Calu3 (cell line): ENCODE data around the gene RAB4A. TPM values are rescaled to one million over a fixed set of nuclear protein-coding genes. Genes with fewer than 3 reads are reported as not detected.

Experiments used
- BruUV-seq: library from RNA; stranded (reverse); fragments of 400-500 nt; replicated peaks from 2 replicates; lab custom pipeline; 2021; lab: Mats Ljungman, UMichigan
- CTCF ChIA-PET: fragments of 300-600 bp; sonication (Branson Sonifier 250); formaldehyde crosslinking; loops from one replicate; lab custom pipeline; 2022; ENCODE audit warnings: antibody characterized with exemption; lab: Charles Lee
- DNase-seq: peaks from one replicate; pipeline ENCODE4 v3.0.0; 2022
- H3K27ac Mint-ChIP-seq: one replicate; pipeline ENCODE4 v1.8.0; 2022; ENCODE audit warnings: mixed read lengths; ENCODE audit not compliant: unreplicated experiment
- H3K27me3 Mint-ChIP-seq: one replicate; pipeline ENCODE4 v1.8.0; 2022; ENCODE audit warnings: mixed read lengths; ENCODE audit not compliant: unreplicated experiment
- H3K36me3 Mint-ChIP-seq: one replicate; pipeline ENCODE4 v1.8.0; 2022; ENCODE audit warnings: mild to moderate bottlenecking, moderate library complexity, mixed read lengths; ENCODE audit not compliant: insufficient read depth, unreplicated experiment
- H3K4me1 Mint-ChIP-seq: one replicate; pipeline ENCODE4 v1.8.0; 2022; ENCODE audit warnings: mild to moderate bottlenecking, low read depth, mixed read lengths; ENCODE audit not compliant: unreplicated experiment
- H3K4me3 Mint-ChIP-seq: one replicate; pipeline ENCODE4 v1.8.0; 2022; ENCODE audit warnings: mild to moderate bottlenecking, low read depth, moderate library complexity, mixed read lengths; ENCODE audit not compliant: unreplicated experiment
- H3K9me3 Mint-ChIP-seq: one replicate; pipeline ENCODE4 v1.8.0; 2022; ENCODE audit warnings: low read depth, mixed read lengths; ENCODE audit not compliant: unreplicated experiment
- CTCF ChIP-seq: fragments of 200-600 bp; IDR thresholded peaks from one replicate; pipeline ENCODE4 v1.8.0; 2022; ENCODE audit warnings: antibody characterized with exemption; ENCODE audit not compliant: unreplicated experiment
- intact Hi-C: fragments of 100-400 bp; cut with micrococcal nuclease; formaldehyde crosslinking; loops from one replicate; pipeline ENCODE4 v1.10.0; 2022; ENCODE audit not compliant: unreplicated experiment
- total RNA-seq: library from RNA; stranded (reverse); gene quantifications from 2 replicates; pipeline ENCODE4 v1.2.3, GENCODE V29; 2022

Gene RAB4A
- total RNA-seq, 1 experiment from 2014 or later = 78.7 TPM

GRCh38 chr1:229229137-229229720, 41.7 kb upstream of the RAB4A start:
- no TSS peak for BruUV-seq
- CTCF ChIA-PET = interaction anchor here (0.5 to 2.8 kb wide), 16 partner anchors 8 to 565 kb away, joined by 3 to 11 read pairs (median 4); partner anchors contain the start of gene RHOU
- no peaks in the 10 kb centered on the region for H3K27me3 Mint-ChIP-seq
- H3K4me1 Mint-ChIP-seq = peaks cover 63% of the 10 kb centered on the region
- intact Hi-C loops = loop anchor here (1.0 to 10.0 kb wide), 4 partner anchors 24 to 492 kb away; no protein-coding TSS in a partner anchor
- peaks cover 24% of the 10 kb centered on the region for H3K36me3 Mint-ChIP-seq
- peak overlapping the region; percentile 79 for H3K27ac Mint-ChIP-seq
- peak overlapping the region; percentile 52 for H3K4me3 Mint-ChIP-seq
- peak; percentile 76 for DNase-seq
- no peak for TF ChIP-seq CTCF
- no peaks in the 10 kb centered on the region for H3K9me3 Mint-ChIP-seq

- DNase-seq = peak; percentile 42
- Mint-ChIP-seq H3K4me3 (peak overlapping the region; percentile 52), H3K9me3 (no peaks in the 10 kb centered on the region), H3K36me3 (peaks cover 24% of the 10 kb centered on the region), H3K4me1 (peaks cover 58% of the 10 kb centered on the region), H3K27ac (peak overlapping the region; percentile 79), H3K27me3 (no peaks in the 10 kb centered on the region)
- intact Hi-C loops = loop anchor here (1.0 to 10.0 kb wide), 5 partner anchors 24 to 493 kb away; no protein-coding TSS in a partner anchor
- no peak for TF ChIP-seq CTCF
- no TSS peak for BruUV-seq
- CTCF ChIA-PET = interaction anchor here (0.5 to 2.8 kb wide), 12 partner anchors 8 to 565 kb away, joined by 3 to 15 read pairs (median 6); no protein-coding TSS in a partner anchor
Measured at GRCh38 chr1:229229721-229230139, 41.2 kb upstream of the RAB4A start.

DNA sequence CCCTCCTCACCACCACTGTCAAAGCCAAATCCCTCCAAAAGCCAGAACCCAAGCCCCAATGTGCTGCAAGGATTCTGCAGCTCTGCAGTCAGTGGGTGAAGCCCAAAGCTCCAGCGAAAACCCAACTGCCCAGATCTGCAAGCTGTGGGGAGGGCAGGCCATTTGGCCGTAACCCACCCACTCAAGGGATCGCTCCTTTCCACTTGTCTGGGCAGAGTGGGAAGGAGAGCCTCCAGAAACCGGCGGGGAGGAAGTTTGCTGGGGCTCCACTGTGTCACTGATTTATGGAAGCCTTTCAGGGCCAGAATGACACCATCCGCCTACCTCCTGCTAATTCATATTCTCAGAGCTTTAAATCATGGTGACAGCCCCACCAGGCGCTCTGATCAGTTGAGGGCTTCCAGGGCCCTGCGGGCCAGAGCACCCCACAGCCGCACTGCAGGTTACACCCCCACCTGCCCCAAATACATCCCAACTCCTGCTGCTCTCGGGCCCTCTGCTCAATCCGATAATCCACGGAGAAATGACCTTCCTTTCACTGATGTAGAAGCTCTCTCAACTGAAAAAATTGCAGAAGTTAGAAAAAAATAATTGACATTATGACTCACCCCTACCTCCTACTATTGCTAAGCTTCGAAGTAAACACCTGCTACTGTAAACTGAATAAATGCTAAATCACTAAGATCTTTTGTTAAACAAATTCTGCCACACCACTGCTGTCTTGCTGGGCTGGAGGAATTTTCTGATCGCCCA, 40.6 kb upstream of the RAB4A start:
- no TSS peak for BruUV-seq
- no peaks in the 10 kb centered on the region for H3K27me3 Mint-ChIP-seq
- no peaks in the 10 kb centered on the region for H3K9me3 Mint-ChIP-seq
- H3K27ac Mint-ChIP-seq = peak overlapping the region; percentile 79
- intact Hi-C loops = loop anchor here (5.0 kb wide), 1 partner anchor 398 kb away; no protein-coding TSS in a partner anchor
- CTCF ChIA-PET = interaction anchor here (0.6 to 2.8 kb wide), 8 partner anchors 9 to 562 kb away, joined by 3 to 15 read pairs (median 6); no protein-coding TSS in a partner anchor
- no peak for TF ChIP-seq CTCF
- peaks cover 52% of the 10 kb centered on the region for H3K4me1 Mint-ChIP-seq
- peak overlapping the region; percentile 52 for H3K4me3 Mint-ChIP-seq
- peaks cover 24% of the 10 kb centered on the region for H3K36me3 Mint-ChIP-seq
- DNase-seq = peak; percentile 9

DNA sequence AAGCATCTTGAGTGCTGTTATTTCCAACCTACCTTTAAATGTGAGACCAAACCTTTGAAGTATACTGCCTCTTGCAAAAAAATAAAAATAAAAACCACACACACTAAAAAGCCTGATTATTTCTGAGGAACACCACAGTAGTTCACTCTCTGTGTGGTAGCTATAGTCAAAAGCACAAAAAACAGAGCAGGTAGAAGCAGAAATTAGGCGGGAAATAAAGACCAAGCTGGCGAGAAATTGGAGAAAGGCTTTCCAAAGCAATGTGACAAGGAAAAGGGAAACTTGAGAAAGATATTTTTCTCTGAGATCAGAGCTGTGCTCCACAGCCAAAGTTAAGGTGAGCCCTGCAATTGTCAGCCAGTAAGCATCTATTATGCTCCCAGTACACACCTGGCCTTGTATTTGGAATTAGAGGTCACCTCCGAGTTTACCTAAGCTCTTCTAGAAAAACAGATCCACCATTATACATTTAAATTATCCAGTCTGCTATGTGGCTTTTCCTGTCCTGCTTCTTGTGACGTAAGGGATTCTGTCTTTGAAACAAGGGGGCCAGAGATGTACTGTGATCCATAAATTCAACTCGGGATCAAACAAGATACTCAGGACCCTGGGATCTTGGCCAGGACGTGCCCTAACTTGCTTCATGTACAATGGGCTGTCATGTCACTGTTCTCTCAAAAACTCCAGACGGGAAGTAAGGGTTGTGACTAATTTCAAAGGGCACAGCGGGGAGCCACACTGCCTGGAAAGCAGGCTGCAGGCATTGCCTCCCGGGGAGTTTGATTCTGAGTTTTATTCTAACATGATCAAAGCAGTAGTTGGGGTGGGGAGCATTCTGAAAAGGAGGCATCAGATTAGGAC, 39.8 kb upstream of the RAB4A start:
- no peaks in the 10 kb centered on the region for H3K9me3 Mint-ChIP-seq

More for the DNA sequence above, 39.8 kb upstream of the RAB4A start:
- CTCF ChIA-PET = interaction anchor here (0.6 to 2.8 kb wide), 7 partner anchors 24 to 1051 kb away, joined by 3 to 15 read pairs (median 5); no protein-coding TSS in a partner anchor
- peaks cover 46% of the 10 kb centered on the region for H3K4me1 Mint-ChIP-seq
- H3K27ac Mint-ChIP-seq = peak overlapping the region; percentile 79
- no peak for TF ChIP-seq CTCF
- H3K36me3 Mint-ChIP-seq = peaks cover 24% of the 10 kb centered on the region
- intact Hi-C loops = loop anchor here (5.0 kb wide), 1 partner anchor 399 kb away; no protein-coding TSS in a partner anchor
- peak overlapping the region; percentile 52 for H3K4me3 Mint-ChIP-seq
- BruUV-seq = no TSS peak
- no peaks in the 10 kb centered on the region for H3K27me3 Mint-ChIP-seq
- peak; percentile 42 for DNase-seq
